ENCODE data around the gene USP2. TPM values are rescaled to one million over a fixed set of nuclear protein-coding genes. Genes with fewer than 3 reads are reported as not detected.
A peak's percentile ranks its signal among the peaks of the same experiment; 100 is the strongest.

Gene USP2
- total and polyA plus RNA-seq, 2 donors (not counting 1 experiment from before 2014, with no cell fraction given): 0.66 to 2.3 TPM

- no peak overlapping the region for H3K4me3 ChIP-seq (replicated peaks in 1 of 4; ENCODE audit: control extremely low read depth in 1 of 4, insufficient read depth in 1 of 4, low read depth in 3 of 4, low read length in 4 of 4)
- TF ChIP-seq EZH2 (IDR thresholded peaks at IDR 0.05; ENCODE audit: low read length, missing control alignments) (no peak), CTCF (conservative IDR thresholded peaks at IDR 0.05 in 1 of 2, IDR thresholded peaks at IDR 0.05 in 1 of 2; ENCODE audit: low read depth in 1 of 2, low read length in 2 of 2) (no peak)
- H3K4me2 ChIP-seq (ENCODE audit: extremely low read depth, insufficient read depth, low read length): no peak overlapping the region
- no peak for DNase-seq (ENCODE audit: low read depth in 2 of 2)
- H3K27me3 ChIP-seq (ENCODE audit: control insufficient read depth, insufficient read depth, low read length): peaks cover 2% of the 10 kb centered on the region
- no peaks in the 10 kb centered on the region for H3K9me3 ChIP-seq (ENCODE audit: control insufficient read depth, insufficient read depth, low read depth, low read length)
- H3K36me3 ChIP-seq (ENCODE audit: control insufficient read depth, insufficient read depth, low read length): no peaks in the 10 kb centered on the region
- H3K27ac ChIP-seq (ENCODE audit: insufficient read depth, low read length): no peak overlapping the region
- peaks cover 14% of the 10 kb centered on the region for H3K4me1 ChIP-seq (ENCODE audit: control insufficient read depth, extremely low read depth, insufficient read depth, low read length)
- H3K9ac ChIP-seq (ENCODE audit: insufficient read depth, low read length): no peak overlapping the region
- H3K79me2 ChIP-seq (ENCODE audit: control insufficient read depth, insufficient read depth, low read length): no peaks in the 10 kb centered on the region
- H2AFZ ChIP-seq (ENCODE audit: low read length): no peak overlapping the region
- H4K20me1 ChIP-seq (ENCODE audit: control insufficient read depth, extremely low read depth, insufficient read depth, low read length): no peaks in the 10 kb centered on the region
Observed at GRCh38 chr11:119362741-119363080, 18.8 kb downstream of the USP2 start.

- DNase-seq (ENCODE audit: low read depth in 2 of 2): no peak
- H3K9ac ChIP-seq (ENCODE audit: insufficient read depth, low read length): no peak overlapping the region
- H3K79me2 ChIP-seq (ENCODE audit: control insufficient read depth, insufficient read depth, low read length): no peaks in the 10 kb centered on the region
- H2AFZ ChIP-seq (ENCODE audit: low read length): no peak overlapping the region
- H3K9me3 ChIP-seq (ENCODE audit: control insufficient read depth, insufficient read depth, low read depth, low read length): no peaks in the 10 kb centered on the region
- peaks cover 13% of the 10 kb centered on the region for H3K4me1 ChIP-seq (ENCODE audit: control insufficient read depth, extremely low read depth, insufficient read depth, low read length)
- no peak overlapping the region for H3K4me2 ChIP-seq (ENCODE audit: extremely low read depth, insufficient read depth, low read length)
- H3K27me3 ChIP-seq (ENCODE audit: control insufficient read depth, insufficient read depth, low read length): peaks cover 2% of the 10 kb centered on the region
- no peak overlapping the region for H3K27ac ChIP-seq (ENCODE audit: insufficient read depth, low read length)
- H4K20me1 ChIP-seq (ENCODE audit: control insufficient read depth, extremely low read depth, insufficient read depth, low read length): no peaks in the 10 kb centered on the region
- no peaks in the 10 kb centered on the region for H3K36me3 ChIP-seq (ENCODE audit: control insufficient read depth, insufficient read depth, low read length)
- TF ChIP-seq CTCF (conservative IDR thresholded peaks at IDR 0.05 in 1 of 2, IDR thresholded peaks at IDR 0.05 in 1 of 2; ENCODE audit: low read depth in 1 of 2, low read length in 2 of 2): no peak
- TF ChIP-seq EZH2 (IDR thresholded peaks at IDR 0.05; ENCODE audit: low read length, missing control alignments): no peak
- H3K4me3 ChIP-seq (replicated peaks in 1 of 4; ENCODE audit: control extremely low read depth in 1 of 4, insufficient read depth in 1 of 4, low read depth in 3 of 4, low read length in 4 of 4): no peak overlapping the region
Observed at GRCh38 chr11:119361941-119362725, 19.4 kb downstream of the USP2 start.

GRCh38 chr11:119361056-119361787 is 20.3 kb downstream of the USP2 start:
- no peaks in the 10 kb centered on the region for H3K36me3 ChIP-seq (ENCODE audit: control insufficient read depth, insufficient read depth, low read length)
- peaks cover 2% of the 10 kb centered on the region for H3K27me3 ChIP-seq (ENCODE audit: control insufficient read depth, insufficient read depth, low read length)
- no peak overlapping the region for H3K4me2 ChIP-seq (ENCODE audit: extremely low read depth, insufficient read depth, low read length)
- peak; percentile 82 to 85 for DNase-seq (ENCODE audit: low read depth in 2 of 2)
- H2AFZ ChIP-seq (ENCODE audit: low read length): no peak overlapping the region
- H3K4me3 ChIP-seq (replicated peaks in 1 of 4; ENCODE audit: control extremely low read depth in 1 of 4, insufficient read depth in 1 of 4, low read depth in 3 of 4, low read length in 4 of 4): no peak overlapping the region
- no peak overlapping the region for H3K9ac ChIP-seq (ENCODE audit: insufficient read depth, low read length)
- no peaks in the 10 kb centered on the region for H4K20me1 ChIP-seq (ENCODE audit: control insufficient read depth, extremely low read depth, insufficient read depth, low read length)
- H3K27ac ChIP-seq (ENCODE audit: insufficient read depth, low read length): no peak overlapping the region
- no peaks in the 10 kb centered on the region for H3K9me3 ChIP-seq (ENCODE audit: control insufficient read depth, insufficient read depth, low read depth, low read length)
- no peaks in the 10 kb centered on the region for H3K79me2 ChIP-seq (ENCODE audit: control insufficient read depth, insufficient read depth, low read length)
- no peak for TF ChIP-seq CTCF (conservative IDR thresholded peaks at IDR 0.05 in 1 of 2, IDR thresholded peaks at IDR 0.05 in 1 of 2; ENCODE audit: low read depth in 1 of 2, low read length in 2 of 2)
- no peak for TF ChIP-seq EZH2 (IDR thresholded peaks at IDR 0.05; ENCODE audit: low read length, missing control alignments)
- H3K4me1 ChIP-seq (ENCODE audit: control insufficient read depth, extremely low read depth, insufficient read depth, low read length): peaks cover 16% of the 10 kb centered on the region
